Measurements from ENCODE around the gene RAB27A. TPM values are rescaled to one million over a fixed set of nuclear protein-coding genes. Genes with fewer than 3 reads are reported as not detected.

The RAB27A gene
- total and polyA plus RNA-seq, 9 of the 15 experiments (the other 6 are each of a cell fraction or from before 2014, with no cell fraction given): 31.5 to 171 (median 80.4) TPM

DNA sequence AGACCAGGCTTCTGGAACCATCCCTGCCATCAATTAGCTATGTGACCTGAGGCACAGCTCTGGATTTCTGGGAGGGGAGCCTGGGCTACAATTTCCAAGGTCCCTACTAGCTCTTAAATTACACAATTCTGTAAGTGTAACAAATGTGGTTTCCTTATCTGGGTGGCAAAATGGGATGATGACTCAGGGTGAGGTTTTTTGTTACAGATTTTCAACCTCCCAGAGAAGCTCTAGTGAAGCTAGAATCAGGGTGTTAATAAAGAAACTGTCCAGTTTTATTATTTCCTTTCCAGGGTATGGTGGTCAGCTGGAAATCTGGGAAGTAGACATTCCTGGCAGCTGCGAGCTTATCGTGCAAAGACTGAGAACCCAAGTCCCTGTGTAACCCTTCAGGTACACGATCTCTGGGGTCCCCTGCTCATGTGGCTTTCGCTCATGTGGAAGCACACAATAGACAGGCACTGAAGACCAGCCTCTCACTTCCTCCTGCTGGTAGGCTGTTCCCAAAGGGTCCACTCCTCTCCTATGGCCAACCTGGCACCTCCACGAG lies 7.3 kb downstream of the RAB27A start (continued):
- TF ChIP-seq, protein P1, sequence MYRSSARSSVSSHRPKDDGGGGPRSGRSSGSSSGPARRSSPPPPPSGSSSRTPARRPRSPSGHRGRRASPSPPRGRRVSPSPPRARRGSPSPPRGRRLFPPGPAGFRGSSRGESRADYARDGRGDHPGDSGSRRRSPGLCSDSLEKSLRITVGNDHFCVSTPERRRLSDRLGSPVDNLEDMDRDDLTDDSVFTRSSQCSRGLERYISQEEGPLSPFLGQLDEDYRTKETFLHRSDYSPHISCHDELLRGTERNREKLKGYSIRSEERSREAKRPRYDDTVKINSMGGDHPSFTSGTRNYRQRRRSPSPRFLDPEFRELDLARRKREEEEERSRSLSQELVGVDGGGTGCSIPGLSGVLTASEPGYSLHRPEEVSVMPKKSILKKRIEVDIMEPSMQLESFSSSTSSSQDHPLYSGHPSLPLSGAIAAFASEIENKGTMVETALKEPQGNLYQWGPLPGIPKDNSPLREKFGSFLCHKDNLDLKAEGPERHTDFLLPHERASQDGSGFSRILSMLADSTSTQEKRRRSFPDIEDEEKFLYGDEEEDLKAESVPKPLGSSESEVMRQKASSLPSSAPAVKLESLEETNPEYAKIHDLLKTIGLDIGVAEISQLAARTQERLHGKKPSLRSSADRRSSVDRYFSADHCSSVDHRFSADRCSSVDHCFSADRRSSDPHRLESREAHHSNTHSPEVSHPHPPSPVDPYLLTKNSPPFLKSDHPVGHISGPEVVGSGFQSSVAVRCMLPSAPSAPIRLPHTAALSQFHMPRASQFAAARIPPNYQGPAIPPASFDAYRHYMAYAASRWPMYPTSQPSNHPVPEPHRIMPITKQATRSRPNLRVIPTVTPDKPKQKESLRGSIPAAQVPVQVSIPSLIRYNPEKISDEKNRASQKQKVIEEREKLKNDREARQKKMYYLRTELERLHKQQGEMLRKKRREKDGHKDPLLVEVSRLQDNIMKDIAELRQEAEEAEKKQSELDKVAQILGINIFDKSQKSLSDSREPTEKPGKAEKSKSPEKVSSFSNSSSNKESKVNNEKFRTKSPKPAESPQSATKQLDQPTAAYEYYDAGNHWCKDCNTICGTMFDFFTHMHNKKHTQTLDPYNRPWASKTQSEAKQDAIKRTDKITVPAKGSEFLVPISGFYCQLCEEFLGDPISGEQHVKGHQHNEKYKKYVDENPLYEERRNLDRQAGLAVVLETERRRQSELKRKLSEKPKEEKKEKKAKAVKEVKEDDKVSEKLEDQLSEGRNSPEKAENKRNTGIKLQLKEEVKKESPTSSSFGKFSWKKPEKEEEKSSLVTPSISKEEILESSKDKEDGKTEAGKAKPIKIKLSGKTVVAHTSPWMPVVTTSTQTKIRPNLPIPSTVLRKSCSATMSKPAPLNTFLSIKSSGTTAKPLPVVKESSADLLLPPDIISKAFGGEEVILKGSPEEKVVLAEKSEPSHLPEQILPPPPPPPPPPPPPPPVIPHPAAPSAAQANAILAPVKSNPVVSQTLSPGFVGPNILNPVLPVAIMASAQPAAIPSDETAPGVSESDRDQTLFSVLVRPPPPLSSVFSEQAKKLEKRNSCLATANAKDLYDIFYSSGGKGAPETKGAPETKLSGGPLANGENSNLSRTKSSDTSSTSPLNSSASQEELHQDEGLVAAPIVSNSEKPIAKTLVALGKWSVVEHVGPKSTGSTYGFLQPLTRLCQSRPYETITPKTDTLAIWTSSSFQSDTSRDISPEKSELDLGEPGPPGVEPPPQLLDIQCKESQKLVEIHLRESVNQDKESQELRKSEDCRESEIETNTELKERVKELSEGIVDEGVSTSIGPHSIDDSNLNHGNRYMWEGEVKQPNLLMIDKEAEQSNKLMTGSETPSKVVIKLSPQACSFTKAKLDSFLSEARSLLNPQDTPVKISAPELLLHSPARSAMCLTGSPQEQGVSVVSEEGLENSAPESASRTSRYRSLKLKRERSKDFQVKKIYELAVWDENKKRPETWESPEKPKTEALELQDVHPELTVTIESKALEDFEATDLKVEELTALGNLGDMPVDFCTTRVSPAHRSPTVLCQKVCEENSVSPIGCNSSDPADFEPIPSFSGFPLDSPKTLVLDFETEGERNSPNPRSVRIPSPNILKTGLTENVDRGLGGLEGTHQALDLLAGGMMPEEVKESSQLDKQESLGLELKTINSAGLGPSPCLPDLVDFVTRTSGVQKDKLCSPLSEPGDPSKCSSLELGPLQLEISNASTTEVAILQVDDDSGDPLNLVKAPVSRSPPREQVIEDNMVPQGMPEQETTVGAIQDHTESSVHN (IDR thresholded peaks at IDR 0.05; ENCODE audit: borderline replicate concordance in 1 of 2, low read depth in 1 of 2): peak in 1 of 2 experiments; percentile 47; a peak in 1 of 4 replicates
- TF ChIP-seq, protein P2, sequence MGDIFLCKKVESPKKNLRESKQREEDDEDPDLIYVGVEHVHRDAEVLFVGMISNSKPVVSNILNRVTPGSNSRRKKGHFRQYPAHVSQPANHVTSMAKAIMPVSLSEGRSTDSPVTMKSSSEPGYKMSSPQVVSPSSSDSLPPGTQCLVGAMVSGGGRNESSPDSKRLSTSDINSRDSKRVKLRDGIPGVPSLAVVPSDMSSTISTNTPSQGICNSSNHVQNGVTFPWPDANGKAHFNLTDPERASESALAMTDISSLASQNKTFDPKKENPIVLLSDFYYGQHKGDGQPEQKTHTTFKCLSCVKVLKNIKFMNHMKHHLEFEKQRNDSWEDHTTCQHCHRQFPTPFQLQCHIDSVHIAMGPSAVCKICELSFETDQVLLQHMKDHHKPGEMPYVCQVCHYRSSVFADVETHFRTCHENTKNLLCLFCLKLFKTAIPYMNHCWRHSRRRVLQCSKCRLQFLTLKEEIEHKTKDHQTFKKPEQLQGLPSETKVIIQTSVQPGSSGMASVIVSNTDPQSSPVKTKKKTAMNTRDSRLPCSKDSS (IDR thresholded peaks at IDR 0.05; ENCODE audit: low read depth, partially characterized antibody): no peak
- peak; percentile 55; the same call in 1 of the 2 replicates for TF ChIP-seq CEBPG (CRISPR knock-in tag; IDR thresholded peaks at IDR 0.05)
- TF ChIP-seq CEBPG (tag; conservative IDR thresholded peaks at IDR 0.05 in 1 of 2, IDR thresholded peaks at IDR 0.05 in 1 of 2): peak; percentile 82 to 85
- peak; percentile 80 for TF ChIP-seq SMARCC2 (IDR thresholded peaks at IDR 0.05; ENCODE audit: low read depth)
- TF ChIP-seq STAT5A (IDR thresholded peaks at IDR 0.05; ENCODE audit: borderline replicate concordance, low read length): peak; percentile 52; the same call in 1 of the 2 replicates
- no peak for TF ChIP-seq NFIX (CRISPR knock-in tag; IDR thresholded peaks at IDR 0.05; ENCODE audit: low read depth)
- 0 out of 2 replicates have a peak, but pooled peaks have one; percentile 24 for TF ChIP-seq CREM (IDR thresholded peaks at IDR 0.05; ENCODE audit: low read depth)
- TF ChIP-seq ZFPM2 (CRISPR knock-in tag; IDR thresholded peaks at IDR 0.05): no peak
- no peak for TF ChIP-seq SUPT5H (IDR thresholded peaks at IDR 0.05)
